ENCODE measurements around the gene HAUS7.

HAUS7 gene

GRCh38 chrX:153450949-153451277, 19.5 kb downstream of the HAUS7 start:
- no peak for DNase-seq (ENCODE audit: low read depth in 1 of 2, low spot score in 1 of 2)
- H3K27ac ChIP-seq (replicated peaks) = no peak overlapping the region
- no peak overlapping the region for H3K4me3 ChIP-seq (replicated peaks; ENCODE audit: insufficient read depth, low read length)
- TF ChIP-seq SPI1 (IDR thresholded peaks at IDR 0.05; ENCODE audit: borderline replicate concordance, low read depth) = no peak
- TF ChIP-seq GABPA (IDR thresholded peaks at IDR 0.05; ENCODE audit: low read depth) = no peak
- no peak for TF ChIP-seq CTCF (IDR thresholded peaks at IDR 0.05; ENCODE audit: insufficient read depth, low read length)
- TF ChIP-seq POLR2AphosphoS5 (IDR thresholded peaks at IDR 0.05; ENCODE audit: low read depth) = no peak
- no peak for TF ChIP-seq REST (IDR thresholded peaks at IDR 0.05; ENCODE audit: insufficient replicate concordance, low read depth)
- no peaks in the 10 kb centered on the region for H3K27me3 ChIP-seq (ENCODE audit: insufficient read depth, poor library complexity, severe bottlenecking)

GRCh38 chrX:153450114-153450948, 20.0 kb downstream of the HAUS7 start:
- H3K4me3 ChIP-seq (replicated peaks; ENCODE audit: insufficient read depth, low read length) = no peak overlapping the region
- no peak for TF ChIP-seq REST (IDR thresholded peaks at IDR 0.05; ENCODE audit: insufficient replicate concordance, low read depth)
- TF ChIP-seq GABPA (IDR thresholded peaks at IDR 0.05; ENCODE audit: low read depth) = no peak
- TF ChIP-seq POLR2AphosphoS5 (IDR thresholded peaks at IDR 0.05; ENCODE audit: low read depth) = no peak
- no peak for TF ChIP-seq SPI1 (IDR thresholded peaks at IDR 0.05; ENCODE audit: borderline replicate concordance, low read depth)
- no peak for TF ChIP-seq CTCF (IDR thresholded peaks at IDR 0.05; ENCODE audit: insufficient read depth, low read length)
- no peak for DNase-seq (ENCODE audit: low read depth in 1 of 2, low spot score in 1 of 2)
- H3K27me3 ChIP-seq (ENCODE audit: insufficient read depth, poor library complexity, severe bottlenecking) = no peaks in the 10 kb centered on the region
- no peak overlapping the region for H3K27ac ChIP-seq (replicated peaks)

GRCh38 chrX:153449368-153450113, 20.8 kb downstream of the HAUS7 start:
- Histone ChIP-seq H3K27me3 (ENCODE audit: insufficient read depth, poor library complexity, severe bottlenecking) (no peaks in the 10 kb centered on the region), H3K4me3 (replicated peaks; ENCODE audit: insufficient read depth, low read length) (no peak overlapping the region), H3K27ac (replicated peaks) (no peak overlapping the region)
- TF ChIP-seq CTCF (IDR thresholded peaks at IDR 0.05; ENCODE audit: insufficient read depth, low read length) (no peak), REST (IDR thresholded peaks at IDR 0.05; ENCODE audit: insufficient replicate concordance, low read depth) (no peak), SPI1 (IDR thresholded peaks at IDR 0.05; ENCODE audit: borderline replicate concordance, low read depth) (no peak), POLR2AphosphoS5 (IDR thresholded peaks at IDR 0.05; ENCODE audit: low read depth) (no peak), GABPA (IDR thresholded peaks at IDR 0.05; ENCODE audit: low read depth) (no peak)
- no peak for DNase-seq (ENCODE audit: low read depth in 1 of 2, low spot score in 1 of 2)

All from HL-60 (cell line).